HCEC 1CT (cell line): Measurements from ENCODE around the gene TMEM205.

Experiments used
- DNase-seq: peaks from one replicate; pipeline ENCODE4 v3.0.0-alpha.2; 2017

The TMEM205 gene

GRCh38 chr19:11295665-11296245 lies 50.3 kb downstream of the TMEM205 start, which contains the start of gene TSPAN16:
TSPAN16 (plus strand) TSS chr19:11296160; CDS start chr19:11296298, 138 bp downstream.
- no peak for DNase-seq

GRCh38 chr19:11295180-11295579 lies 50.9 kb downstream of the TMEM205 start:
- DNase-seq: no peak

GRCh38 chr19:11293433-11294389 lies 52.4 kb downstream of the TMEM205 start:
- peak; percentile 88 for DNase-seq
